ENCODE measurements around the gene CDR2L. TPM values are rescaled to one million over a fixed set of nuclear protein-coding genes. Genes with fewer than 3 reads are reported as not detected.
"Not testable (repeated sequence)": the region's sequence is repeated elsewhere in the genome, so short reads cannot be mapped to it uniquely, and the experiment has no call there.

Gene CDR2L
- total and polyA plus RNA-seq, 4 donors: 0.70 to 1.5 (median 0.94) TPM

DNA sequence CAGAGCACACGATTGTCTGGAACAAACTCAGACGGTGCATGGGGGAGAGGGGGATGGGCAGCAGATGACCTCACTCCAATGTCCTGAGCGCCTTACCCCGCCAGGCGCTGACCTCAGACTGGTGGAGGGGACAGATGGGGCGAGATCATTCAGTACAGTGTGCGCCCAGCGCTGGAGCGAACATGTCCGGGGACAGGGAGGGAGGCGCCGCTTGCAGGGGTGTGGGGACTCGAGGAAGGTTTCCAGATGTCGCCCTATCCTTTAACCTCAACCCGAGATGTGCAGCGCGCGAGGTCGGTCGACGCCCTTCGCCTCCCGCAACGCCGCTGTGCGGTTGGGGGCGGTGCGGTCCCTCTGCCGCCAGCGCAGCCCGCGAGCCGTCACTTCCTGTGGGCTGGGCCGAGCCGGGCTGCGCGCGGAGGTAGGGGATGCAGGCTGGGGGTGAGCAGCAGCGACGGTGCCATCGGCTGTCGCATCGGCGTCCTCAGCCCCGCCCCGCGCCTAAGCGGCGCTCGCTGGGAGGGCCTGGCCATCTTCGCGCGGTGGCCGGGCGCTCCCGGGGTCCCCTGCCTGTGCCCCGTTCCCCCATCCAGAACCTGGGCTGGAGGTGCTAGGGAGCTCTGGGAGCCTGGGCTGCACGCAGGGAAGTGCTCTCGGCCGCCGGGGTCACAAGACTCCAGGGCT is 5.3 kb upstream of the CDR2L start:
- Histone ChIP-seq H3K27ac (ENCODE audit: low read depth in 1 of 2, low read length in 2 of 2) (peak overlapping the region; percentile 75 to 78), H3K27me3 (ENCODE audit: control insufficient read depth in 4 of 4, insufficient read depth in 4 of 4, low read length in 3 of 4) (peaks cover 0 to 3% (median under 1%) of the 10 kb centered on the region in 4 donors), H3K9ac (ENCODE audit: low read depth in 1 of 2, low read length in 2 of 2) (peak overlapping the region; percentile 31 to 42), H3K4me1 (ENCODE audit: control insufficient read depth in 4 of 4, insufficient read depth in 4 of 4, low read length in 3 of 4) (peaks cover 4 to 13% (median 8%) of the 10 kb centered on the region in 4 donors), H3K36me3 (ENCODE audit: control insufficient read depth in 4 of 4, insufficient read depth in 3 of 4, low read depth in 1 of 4, low read length in 3 of 4) (no peaks in the 10 kb centered on the region), H3K4me3 (ENCODE audit: low read depth in 1 of 3, low read length in 3 of 3) (peak overlapping the region; percentile 27 to 58 (median 43)), H3K9me3 (ENCODE audit: control insufficient read depth in 4 of 4, low read length in 3 of 4) (no peaks in the 10 kb centered on the region)
- TF ChIP-seq FOXA2 (IDR thresholded peaks at IDR 0.05) (no peak), RXRA (IDR thresholded peaks at IDR 0.05) (peak; percentile 17 to 38), REST (IDR thresholded peaks at IDR 0.05) (no peak), NR2F2 (IDR thresholded peaks at IDR 0.05) (peak; percentile 53), EGR1 (IDR thresholded peaks at IDR 0.05; ENCODE audit: low read depth in 2 of 2) (no peak), JUND (IDR thresholded peaks at IDR 0.05) (peak; percentile 23 to 52), HNF4A (conservative IDR thresholded peaks at IDR 0.05) (no peak)
- TF ChIP-seq, protein P1, sequence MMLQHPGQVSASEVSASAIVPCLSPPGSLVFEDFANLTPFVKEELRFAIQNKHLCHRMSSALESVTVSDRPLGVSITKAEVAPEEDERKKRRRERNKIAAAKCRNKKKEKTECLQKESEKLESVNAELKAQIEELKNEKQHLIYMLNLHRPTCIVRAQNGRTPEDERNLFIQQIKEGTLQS (IDR thresholded peaks at IDR 0.05): no peak
- WGBS: 3% methylated on average over 61 of the region's 61 CpGs
- no peak for DNase-seq (ENCODE audit: low spot score)

GRCh38 chr17:74982663-74983313 is 4.6 kb upstream of the CDR2L start:
- peak overlapping the region in 1 of 2 donors; percentile 31 for H3K9ac ChIP-seq (ENCODE audit: low read depth in 1 of 2, low read length in 2 of 2)
- H3K27ac ChIP-seq (ENCODE audit: low read depth in 1 of 2, low read length in 2 of 2): peak overlapping the region; percentile 75 to 78
- H3K4me3 ChIP-seq (ENCODE audit: low read depth in 1 of 3, low read length in 3 of 3): peak overlapping the region in 2 of 3 donors; percentile 27 to 43
- not testable (repeated sequence) for H3K36me3 ChIP-seq (ENCODE audit: control insufficient read depth in 4 of 4, insufficient read depth in 3 of 4, low read depth in 1 of 4, low read length in 3 of 4); DNase-seq (ENCODE audit: low spot score); H3K9me3 ChIP-seq (ENCODE audit: control insufficient read depth in 4 of 4, low read length in 3 of 4); H3K27me3 ChIP-seq (ENCODE audit: control insufficient read depth in 4 of 4, insufficient read depth in 4 of 4, low read length in 3 of 4)
- peaks cover 7 to 20% (median 13%) of the 10 kb centered on the region in 4 donors for H3K4me1 ChIP-seq (ENCODE audit: control insufficient read depth in 4 of 4, insufficient read depth in 4 of 4, low read length in 3 of 4)
- 37% methylated on average over 14 of the region's 14 CpGs for WGBS

- H3K4me3 ChIP-seq (ENCODE audit: low read depth in 1 of 3, low read length in 3 of 3): no peak overlapping the region
- H3K4me1 ChIP-seq (ENCODE audit: control insufficient read depth in 4 of 4, insufficient read depth in 4 of 4, low read length in 3 of 4): peaks cover 7 to 29% (median 19%) of the 10 kb centered on the region in 4 donors
- no peaks in the 10 kb centered on the region for H3K36me3 ChIP-seq (ENCODE audit: control insufficient read depth in 4 of 4, insufficient read depth in 3 of 4, low read depth in 1 of 4, low read length in 3 of 4)
- DNase-seq (ENCODE audit: low spot score): no peak
- H3K9me3 ChIP-seq (ENCODE audit: control insufficient read depth in 4 of 4, low read length in 3 of 4): no peaks in the 10 kb centered on the region
- TF ChIP-seq RAD21 (IDR thresholded peaks at IDR 0.05) (no peak), FOXA2 (IDR thresholded peaks at IDR 0.05) (no peak), ZBTB33 (IDR thresholded peaks at IDR 0.05) (no peak), HNF4A (conservative IDR thresholded peaks at IDR 0.05) (no peak), GABPA (IDR thresholded peaks at IDR 0.05 in 1 of 2, conservative IDR thresholded peaks at IDR 0.05 in 1 of 2) (no peak), YY1 (IDR thresholded peaks at IDR 0.05) (no peak), MAX (IDR thresholded peaks at IDR 0.05) (no peak)
- H3K9ac ChIP-seq (ENCODE audit: low read depth in 1 of 2, low read length in 2 of 2): no peak overlapping the region
- no peak overlapping the region for H3K27ac ChIP-seq (ENCODE audit: low read depth in 1 of 2, low read length in 2 of 2)
- H3K27me3 ChIP-seq (ENCODE audit: control insufficient read depth in 4 of 4, insufficient read depth in 4 of 4, low read length in 3 of 4): peaks cover 0 to 3% (median 0%) of the 10 kb centered on the region in 4 donors
- 84% methylated on average over 3 of the region's 3 CpGs for WGBS
Observed at GRCh38 chr17:74986206-74986576, 1.2 kb upstream of the CDR2L start.
